Activated CD4-positive, alpha-beta T cell treated with anti-CD3 and anti-CD28 coated beads, Interleukin-2, Interleukin-4, amounts not matched to agents 100 ng/mL and 50 ng/mL, durations not matched to agents 16 hours and 8 hours (primary cell): ENCODE measurements around the gene RAD51B.
A peak's percentile ranks its signal among the peaks of the same experiment; 100 is the strongest.
"Not testable (repeated sequence)": the region's sequence is repeated elsewhere in the genome, so short reads cannot be mapped to it uniquely, and the experiment has no call there.

Experiments
- DNase-seq: peaks from one replicate; pipeline ENCODE4 v3.0.0-alpha.2; 2020; ENCODE audit warnings: low spot score

The RAD51B gene

GRCh38 chr14:68274725-68275124 lies 455.1 kb downstream of the RAD51B start:
- DNase-seq, result no peak

DNA sequence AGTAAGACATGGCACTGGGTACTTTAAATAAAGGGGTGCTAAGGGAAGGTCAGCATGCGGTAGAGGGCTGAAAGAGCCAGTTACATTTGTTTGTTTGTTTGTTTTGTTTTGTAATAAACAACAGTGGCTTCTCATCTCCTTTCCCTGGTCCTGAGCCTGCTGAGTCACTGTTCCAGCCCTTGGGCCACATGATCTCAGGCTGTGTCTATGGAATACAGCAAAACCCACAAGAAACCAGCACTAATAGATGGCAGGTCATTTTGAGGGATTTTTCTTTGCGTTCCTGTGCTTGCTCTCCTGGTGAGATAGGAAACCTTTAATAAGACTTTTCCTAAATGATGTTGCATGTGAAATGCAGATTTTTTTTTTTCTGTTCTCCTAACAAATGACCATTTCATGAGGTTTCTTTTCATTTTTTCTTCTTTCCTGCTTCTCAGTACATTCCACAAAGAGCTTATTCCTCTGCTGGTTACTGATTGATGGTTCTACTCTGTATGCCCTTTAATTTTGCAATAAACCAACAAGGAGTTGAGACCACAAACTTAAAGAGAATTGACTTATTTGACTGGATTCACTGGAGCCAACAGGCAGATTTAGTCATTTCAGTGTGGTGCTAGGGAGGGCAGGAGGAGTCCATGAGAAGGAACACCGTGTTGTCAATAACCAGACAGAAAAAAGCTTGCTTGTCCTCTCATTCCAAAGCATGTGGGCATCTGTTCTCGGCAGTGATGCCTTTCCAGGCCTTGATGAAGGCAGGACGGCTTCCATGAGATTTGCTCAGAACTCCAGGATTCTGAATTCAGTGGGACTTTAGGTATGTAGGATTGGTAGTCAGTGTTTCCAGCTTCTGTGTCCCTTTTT lies 459.2 kb downstream of the RAD51B start:
- DNase-seq, result no peak

DNA sequence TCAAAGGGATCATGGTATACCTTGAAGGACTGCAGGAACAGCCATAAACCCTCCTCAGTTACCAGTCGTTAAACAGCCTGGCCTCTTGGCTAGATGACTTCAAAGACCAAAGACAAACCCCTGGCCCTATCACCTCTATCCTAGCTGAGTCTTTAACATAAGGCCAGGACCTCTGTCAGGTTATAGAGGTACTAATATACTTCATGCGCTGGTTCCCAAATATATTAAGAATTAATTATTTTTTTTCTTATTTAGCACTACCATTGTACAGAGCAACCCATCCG lies 459.8 kb downstream of the RAD51B start:
- DNase-seq, result no peak

DNA sequence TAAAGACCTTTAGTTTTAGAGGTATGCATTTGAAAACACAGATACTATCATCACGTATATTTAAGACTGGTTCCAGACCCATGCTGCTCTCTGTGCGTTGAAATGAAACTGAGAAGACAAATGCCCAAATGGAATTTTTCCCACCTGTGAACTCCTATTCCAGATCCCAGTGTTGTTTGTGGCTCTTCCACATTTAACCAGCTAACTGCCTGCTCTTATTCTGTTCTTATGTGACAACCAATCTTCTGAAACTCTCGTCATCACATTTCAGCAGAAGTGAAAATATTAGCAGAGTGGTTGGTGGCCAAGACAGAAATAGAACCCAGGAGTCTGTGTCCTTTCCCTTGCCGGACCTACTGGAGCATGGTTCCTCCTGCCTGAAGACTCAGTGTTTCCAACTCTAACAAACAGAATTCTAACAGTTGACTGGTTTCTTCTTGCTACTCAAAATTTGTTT lies 460.2 kb downstream of the RAD51B start:
- DNase-seq, result no peak

- no peak for DNase-seq
Observed at GRCh38 chr14:68281497-68281896, 461.9 kb downstream of the RAD51B start.

GRCh38 chr14:68282479-68283377 lies 463.1 kb downstream of the RAD51B start:
- DNase-seq, result no peak

DNA sequence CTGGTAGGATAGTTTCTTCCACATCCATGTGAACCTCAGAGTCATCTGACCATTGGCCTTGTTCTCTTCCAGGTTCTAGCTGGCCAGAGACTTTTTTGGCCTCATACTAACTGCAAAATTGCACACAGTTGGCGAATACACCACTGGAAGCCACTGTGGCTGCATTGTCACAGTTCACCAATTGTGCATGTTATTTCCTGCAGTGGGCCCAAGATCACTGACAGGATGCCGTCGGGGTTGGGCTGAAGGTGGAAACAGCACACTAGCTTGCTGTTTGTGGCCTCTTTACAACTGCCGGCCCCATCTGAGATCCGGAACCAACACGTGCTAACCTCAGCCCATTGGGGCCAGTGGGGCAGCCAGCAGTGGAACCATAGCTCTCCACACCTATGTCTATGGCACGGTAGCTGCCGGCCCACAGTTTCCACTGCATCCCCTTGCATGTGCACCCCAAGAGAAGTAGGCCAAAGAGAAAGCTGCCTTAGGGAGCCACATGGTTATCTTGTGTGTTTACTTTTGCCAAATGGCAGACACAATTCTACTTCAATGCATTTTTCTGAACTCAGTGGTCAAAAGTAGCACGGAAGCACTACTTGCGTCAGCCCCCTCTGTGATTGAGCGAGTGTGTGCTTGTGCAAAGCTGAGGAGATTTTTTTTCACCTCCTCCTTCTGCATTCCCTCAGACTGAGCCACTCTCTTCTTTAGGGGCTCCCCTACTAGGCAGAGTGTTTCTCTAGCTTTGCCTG lies 464.0 kb downstream of the RAD51B start:
- DNase-seq, result peak; percentile 64

DNA sequence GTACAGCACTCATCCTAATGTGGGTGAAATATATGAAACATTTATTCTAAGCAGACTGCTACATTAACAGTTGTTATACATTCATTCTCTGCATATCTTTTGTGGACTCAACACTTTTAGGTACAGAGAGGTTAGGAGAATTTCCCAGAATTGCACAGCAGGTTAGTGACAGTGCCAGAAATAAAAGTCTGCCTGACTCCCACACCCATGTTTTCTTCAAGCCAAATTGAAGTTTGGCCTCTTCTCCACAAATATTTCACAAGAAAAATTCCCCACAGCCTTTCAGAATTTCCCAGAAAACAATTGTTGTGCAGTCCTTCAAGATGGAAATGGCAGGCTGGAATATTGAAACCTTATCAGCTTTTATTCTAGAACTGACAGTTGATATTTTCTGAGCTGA lies 464.8 kb downstream of the RAD51B start:
- DNase-seq, result no peak

DNA sequence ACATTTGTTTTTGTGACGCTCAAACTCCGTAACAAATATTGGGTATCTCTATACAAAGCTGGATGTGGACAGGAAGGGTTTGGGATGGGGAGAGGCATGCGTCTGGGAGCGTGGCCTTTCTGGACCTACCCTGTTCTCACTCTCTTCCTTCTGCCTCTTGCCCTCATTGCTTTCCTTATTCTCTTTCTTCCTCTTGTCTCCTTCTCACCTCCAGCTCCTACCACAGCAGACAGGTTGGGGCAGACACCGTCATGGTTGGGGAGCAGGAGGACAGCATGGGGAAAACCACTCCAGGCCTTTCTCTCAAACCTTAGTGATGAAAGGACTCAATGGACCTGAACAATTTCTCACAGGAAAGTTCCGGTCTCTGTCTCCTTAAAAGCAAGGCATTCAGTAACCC lies 465.3 kb downstream of the RAD51B start:
- DNase-seq, result no peak

- peak; percentile 67 for DNase-seq
Observed at GRCh38 chr14:68285421-68286179, 466.0 kb downstream of the RAD51B start.

GRCh38 chr14:68286667-68287066 lies 467.1 kb downstream of the RAD51B start:
- DNase-seq, result no peak

- not testable (repeated sequence) for DNase-seq
Observed at GRCh38 chr14:68289452-68289851, 469.9 kb downstream of the RAD51B start.

DNA sequence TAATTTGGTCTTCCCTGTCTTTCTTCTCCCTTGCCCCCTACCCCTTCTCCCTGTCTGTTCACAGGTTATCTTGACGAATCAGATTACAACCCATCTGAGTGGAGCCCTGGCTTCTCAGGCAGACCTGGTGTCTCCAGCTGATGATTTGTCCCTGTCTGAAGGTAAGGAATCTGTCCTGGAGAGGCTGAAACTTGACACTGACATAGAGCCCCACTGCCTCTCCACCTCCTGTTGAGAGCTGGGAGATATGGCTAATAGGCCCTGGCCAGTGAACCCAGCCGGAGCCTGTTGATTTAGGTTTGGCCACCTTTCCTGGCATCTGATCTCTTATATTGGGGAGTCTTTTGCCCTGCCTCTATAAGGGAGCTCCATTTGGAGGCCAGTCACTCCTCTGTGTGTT lies 472.2 kb downstream of the RAD51B start:
- DNase-seq, result no peak

DNA sequence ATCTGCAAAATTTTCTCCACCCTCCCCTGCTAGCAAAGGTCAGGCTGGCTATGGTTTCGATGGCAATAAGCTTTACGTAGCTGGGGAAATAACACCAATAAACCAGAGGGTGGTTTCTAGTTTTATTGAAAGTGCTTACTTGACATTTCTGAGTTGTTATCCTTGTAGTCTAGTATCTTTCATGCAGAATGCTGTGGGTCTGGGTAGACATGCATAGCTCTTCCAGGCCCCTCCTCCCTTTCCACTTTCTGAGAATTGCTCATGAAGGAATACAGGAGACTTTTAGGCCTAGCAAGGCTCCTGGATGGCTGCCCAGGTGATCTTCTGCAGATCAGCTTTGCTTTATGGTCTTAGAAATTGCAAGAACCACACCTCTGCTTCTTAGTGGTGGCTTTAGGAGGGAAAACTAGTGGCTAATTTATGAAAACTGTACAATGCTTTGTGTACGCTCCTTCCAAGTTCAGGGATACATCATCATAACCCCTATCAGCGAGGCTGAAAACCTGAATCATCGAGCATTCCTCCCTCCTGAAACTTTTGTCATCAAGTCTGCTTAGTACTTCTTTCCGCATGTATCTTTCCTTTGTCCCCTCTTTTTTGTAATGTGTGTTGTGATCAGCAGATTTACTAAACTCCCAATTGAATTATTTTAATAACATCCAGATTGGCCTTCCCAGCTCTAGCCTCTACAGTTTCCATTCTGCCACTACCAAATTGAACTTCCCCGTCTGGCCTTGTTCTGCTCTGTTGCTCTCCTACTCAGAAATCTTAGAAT lies 473.0 kb downstream of the RAD51B start:
- DNase-seq, result no peak

DNA sequence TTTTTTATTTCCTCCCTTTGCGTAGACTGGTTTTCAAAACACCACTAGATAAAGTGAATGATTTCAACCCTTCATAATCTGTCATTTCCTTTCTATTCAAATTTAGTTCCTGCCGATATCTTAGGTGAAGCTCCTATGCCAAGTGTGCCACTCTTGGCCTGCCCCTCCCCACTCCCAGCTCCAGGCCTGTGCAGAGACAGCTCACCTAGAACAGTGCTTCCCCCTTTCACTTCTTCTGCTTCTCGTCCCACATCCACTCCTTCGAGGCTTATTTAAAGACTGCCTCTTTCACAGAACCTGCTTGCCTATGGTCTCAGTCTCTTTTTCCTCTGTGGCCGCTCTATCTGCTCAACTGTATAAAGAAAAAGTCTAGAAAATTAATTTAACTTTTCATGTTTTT lies 473.8 kb downstream of the RAD51B start:
- DNase-seq, result no peak

DNA sequence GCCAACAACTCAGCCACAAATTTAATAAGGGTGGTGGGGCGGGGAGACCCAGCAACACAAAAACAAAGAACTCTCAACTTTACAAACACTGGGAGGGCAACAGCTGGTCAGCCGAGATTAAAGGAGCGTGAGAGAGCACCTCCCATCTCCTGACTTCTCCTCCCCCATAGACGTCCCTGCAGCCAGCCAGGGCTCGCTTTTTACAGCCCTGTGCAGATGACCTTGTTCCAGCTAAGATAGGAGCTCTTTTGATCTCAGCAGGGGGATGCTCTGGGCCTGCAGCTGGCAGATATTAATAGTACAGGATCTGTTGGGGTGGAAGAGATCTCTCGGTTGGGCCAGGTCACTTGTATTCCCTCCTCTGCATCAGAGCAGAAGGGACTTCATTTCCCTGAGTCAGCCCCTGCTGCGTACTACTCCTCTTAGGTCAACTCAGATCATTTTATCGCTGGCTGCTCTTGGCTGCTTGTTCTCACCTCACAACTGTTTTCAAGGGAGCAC lies 475.8 kb downstream of the RAD51B start:
- DNase-seq, result no peak

GRCh38 chr14:68297039-68297438 lies 477.5 kb downstream of the RAD51B start:
- DNase-seq, result no peak

GRCh38 chr14:68297876-68298468 lies 478.4 kb downstream of the RAD51B start:
- no peak for DNase-seq

GRCh38 chr14:68300608-68301007 lies 481.0 kb downstream of the RAD51B start:
- DNase-seq, result no peak

DNA sequence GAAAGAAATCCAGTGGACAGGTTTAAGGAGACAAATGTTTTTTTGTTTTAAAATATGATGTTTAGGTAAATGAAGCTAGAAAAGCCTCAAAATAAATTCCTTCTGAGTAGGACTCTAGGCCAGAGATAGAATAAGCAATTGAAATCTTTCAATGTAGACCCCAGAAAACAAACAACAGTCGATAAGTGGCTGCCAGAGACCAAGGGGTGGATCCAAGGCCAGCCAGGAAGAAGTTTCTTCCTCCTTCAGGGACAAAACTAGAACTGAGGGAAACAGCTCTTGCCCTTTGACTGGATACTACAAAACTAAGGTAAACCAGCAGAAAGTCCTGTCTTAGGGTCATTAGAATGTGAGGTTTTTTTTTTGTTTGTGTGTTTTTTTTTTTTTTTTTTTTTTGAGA lies 481.6 kb downstream of the RAD51B start:
- no peak for DNase-seq
